Raji (cell line): ENCODE results near the gene RAB9B.

ENCODE experiments used
- POLR2A ChIP-seq: IDR thresholded peaks from 2 replicates; pipeline ENCODE4 v1.6.1; 2011; ENCODE audit warnings: low read depth, low read length, control low read depth; ENCODE audit not compliant: insufficient read depth

The RAB9B gene

DNA sequence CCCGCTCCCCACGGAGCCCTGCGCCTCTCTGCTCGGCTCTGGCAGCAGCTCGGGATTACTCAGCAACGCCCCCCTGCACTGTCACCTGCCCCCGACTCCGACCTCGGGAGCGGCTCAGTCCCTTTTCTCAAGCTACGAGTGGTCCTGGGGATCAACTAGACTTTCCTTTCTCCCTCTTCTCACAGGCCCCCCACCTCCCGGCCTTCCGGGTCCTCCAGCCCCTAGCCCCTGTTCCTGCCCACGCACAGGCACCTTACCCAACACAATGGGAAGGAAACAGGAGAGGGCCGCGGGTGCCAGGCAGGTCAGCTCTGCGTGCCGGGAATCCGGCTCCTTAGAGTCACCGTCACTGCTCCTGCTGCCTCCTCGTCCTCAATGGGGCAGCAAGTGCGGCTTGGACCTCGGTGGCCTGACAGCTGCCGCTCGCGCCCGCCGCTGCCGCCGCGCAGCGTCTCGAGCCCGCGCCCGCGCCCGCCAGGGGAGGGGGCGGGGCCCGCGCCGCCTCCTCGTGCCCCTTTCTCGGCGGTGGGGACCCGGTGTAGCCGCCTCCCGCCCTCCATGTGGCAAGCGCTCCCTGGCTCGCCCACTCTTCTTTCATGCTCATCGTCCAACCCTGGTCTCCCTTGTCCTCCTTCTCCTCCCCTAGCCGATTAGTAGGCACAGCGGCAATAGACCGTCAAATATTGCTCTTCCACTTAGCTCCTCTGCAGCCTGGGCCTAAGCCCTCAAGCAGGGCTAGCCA, at the start of gene RAB9B:
TSS of gene RAB9B (minus strand) at position 455 of the 742 bp plus-strand sequence. CDS start 6,473 bp downstream, outside the sequence.
- no peak for TF ChIP-seq POLR2A

DNA sequence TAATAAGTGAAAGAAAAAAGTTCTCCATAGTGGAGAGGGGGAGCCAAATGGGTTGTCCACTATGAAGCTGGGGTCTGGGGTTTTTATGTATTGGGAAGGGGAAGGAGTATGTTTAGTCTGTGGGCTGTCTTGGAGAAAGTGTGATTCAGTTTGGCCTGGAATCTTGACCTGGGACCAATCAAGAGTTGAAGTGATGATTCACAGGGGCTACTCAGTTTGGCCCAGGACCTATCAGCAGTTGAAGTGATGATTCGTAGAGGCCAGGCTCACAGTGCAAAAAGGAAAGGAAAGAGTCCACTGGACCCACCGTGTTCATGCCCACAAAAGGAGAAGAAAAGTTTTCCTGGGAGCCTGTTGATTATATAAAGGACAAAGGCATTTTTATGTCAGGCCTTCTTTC, 47.3 kb upstream of the RAB9B start:
- TF ChIP-seq POLR2A, result no peak

DNA sequence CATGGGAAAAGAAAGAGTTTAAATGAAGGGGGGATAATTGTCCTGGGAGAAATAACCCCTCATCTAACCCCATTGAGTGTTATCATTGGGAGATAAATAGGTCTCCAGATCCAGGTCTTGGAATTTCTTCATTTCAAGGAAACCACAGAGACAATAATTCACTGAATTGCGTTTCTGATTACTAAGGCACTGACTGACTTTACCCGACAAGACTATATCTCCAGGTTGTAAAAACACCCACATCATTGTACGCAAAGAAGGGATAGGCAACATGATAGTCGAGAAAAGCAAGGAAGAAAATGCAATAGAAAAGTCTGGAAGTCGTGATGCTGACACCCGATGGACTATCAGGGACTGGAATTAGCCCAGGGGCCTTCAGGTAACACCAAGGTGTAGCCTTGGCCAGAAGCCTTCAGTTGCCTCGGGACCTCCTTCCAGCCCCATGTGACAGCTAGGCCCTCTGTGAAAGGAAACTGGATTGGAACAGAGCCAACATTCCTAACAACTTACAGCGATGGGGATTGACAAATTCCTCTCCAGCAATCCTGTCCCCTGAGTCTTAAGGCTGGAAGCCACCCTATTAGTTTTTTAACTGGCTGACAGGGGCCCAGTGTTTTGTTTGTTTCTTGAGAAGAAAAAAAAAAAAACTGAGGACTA, 46.5 kb upstream of the RAB9B start:
- no peak for TF ChIP-seq POLR2A

- no peak for TF ChIP-seq POLR2A
These were observed 45.5 kb upstream of the RAB9B start for GRCh38 chrX:103877571-103877970.

GRCh38 chrX:103864886-103865534, 33.0 kb upstream of the RAB9B start:
- no peak for TF ChIP-seq POLR2A

DNA sequence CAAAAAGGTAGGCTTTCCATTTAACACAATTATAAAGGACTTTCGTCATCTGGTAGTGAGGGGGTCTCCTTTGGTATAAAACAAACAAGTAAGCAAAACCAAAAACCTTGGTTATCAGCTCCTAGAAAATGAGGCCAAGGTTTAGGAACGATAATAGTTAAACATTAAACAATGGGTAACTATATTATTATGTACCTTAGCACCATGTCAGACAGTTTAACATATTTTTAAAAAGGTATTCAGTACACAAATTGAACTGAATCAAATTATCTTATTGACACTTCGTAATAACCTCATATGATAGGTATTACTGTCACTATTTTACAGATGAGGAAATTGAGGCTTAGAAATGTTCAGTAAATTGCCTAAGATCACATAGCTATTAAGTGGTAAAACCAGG, 32.1 kb upstream of the RAB9B start:
- no peak for TF ChIP-seq POLR2A

- TF ChIP-seq POLR2A, result no peak
These were observed 29.1 kb upstream of the RAB9B start for GRCh38 chrX:103861200-103861599.

DNA sequence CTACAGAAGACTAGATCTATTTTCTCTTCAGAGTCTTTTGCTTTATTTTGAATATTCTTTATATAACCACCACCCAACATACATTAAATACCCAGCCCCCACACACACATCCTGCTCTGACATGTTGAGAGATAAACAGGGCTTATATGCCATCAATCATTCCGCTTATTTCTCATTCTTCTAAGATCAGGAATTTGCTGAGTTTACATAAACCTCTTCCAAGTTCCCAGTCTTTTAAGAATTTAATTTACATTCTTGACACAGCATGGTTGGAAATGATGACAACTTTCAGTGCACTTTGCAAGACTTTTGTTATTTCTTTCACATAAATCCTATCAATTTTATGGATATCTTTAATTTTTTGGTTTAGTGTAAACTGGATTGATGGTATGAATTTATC, 17.5 kb upstream of the RAB9B start:
- TF ChIP-seq POLR2A, result no peak

- TF ChIP-seq POLR2A, result no peak
These were observed 15.3 kb upstream of the RAB9B start for GRCh38 chrX:103847174-103847870.

GRCh38 chrX:103846386-103846785, 14.3 kb upstream of the RAB9B start:
- no peak for TF ChIP-seq POLR2A

DNA sequence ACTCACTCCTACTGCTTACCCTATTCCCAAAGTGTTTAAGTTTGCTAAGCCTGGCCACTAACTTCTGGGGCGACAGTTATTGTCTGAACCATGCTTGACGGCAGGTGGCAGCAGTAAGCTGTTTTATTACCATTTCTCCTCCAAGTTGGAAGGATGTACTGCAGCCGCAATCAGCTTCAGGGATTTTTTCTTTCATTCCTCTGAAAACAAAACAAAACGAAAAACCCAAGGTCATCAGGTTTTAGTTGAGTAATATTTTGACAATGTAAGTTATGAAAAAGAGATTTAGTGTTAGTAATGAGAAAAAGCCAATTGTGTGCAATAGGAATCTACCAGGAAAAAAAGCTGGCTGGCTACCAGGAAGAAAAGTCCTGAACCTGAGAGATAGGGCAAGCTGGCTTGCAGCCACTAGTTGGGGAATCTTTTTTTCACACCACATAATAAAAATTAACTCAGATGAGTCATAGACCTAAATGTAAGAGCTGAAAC, 13.2 kb upstream of the RAB9B start:
- TF ChIP-seq POLR2A, result no peak

GRCh38 chrX:103839404-103839803, 7.3 kb upstream of the RAB9B start:
- TF ChIP-seq POLR2A, result no peak

DNA sequence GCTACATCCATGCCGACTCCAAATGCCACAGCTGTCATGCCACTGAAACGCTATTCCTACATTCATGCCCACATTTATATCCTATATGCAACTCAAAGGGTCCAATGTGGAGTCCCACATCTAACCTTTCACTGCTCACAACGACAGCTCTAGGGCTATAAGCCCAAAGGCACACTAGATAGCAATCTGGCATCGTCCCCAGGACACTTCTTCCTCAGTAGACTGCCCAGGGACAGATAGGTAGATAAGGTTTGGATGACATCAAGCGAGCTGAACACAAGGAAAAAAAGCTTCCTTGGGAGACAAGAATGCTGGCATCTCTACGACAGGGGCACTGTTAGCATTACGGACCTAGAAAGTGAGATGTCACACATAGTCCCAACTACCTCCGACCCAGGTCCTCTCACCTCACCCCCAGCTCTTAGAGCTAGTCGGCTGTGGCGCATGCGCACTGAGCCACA, 685 bp downstream of the RAB9B start:
- TF ChIP-seq POLR2A, result no peak

GRCh38 chrX:103830848-103831247, 1.2 kb downstream of the RAB9B start:
- no peak for TF ChIP-seq POLR2A

GRCh38 chrX:103828529-103828928, 3.5 kb downstream of the RAB9B start:
- no peak for TF ChIP-seq POLR2A
